Ramos (cell line): ENCODE measurements around the gene RPS27.

Source experiments
- in situ Hi-C: fragments of 300-500 bp; cut with MboI; formaldehyde crosslinking; loops from one replicate; pipeline ENCODE4 v1.14.3; 2022; ENCODE audit warnings: low sequenced_read_pairs; ENCODE audit not compliant: unreplicated experiment

The RPS27 gene

GRCh38 chr1:153990468-153991150 lies at the start of gene RPS27:
RPS27 (plus strand) TSS chr1:153990762; CDS start chr1:153990797, 35 bp downstream.
- in situ Hi-C loops, result no loop called here

GRCh38 chr1:153941826-153942725 lies 48.5 kb upstream of the RPS27 start:
- in situ Hi-C loops, result no loop called here

GRCh38 chr1:153942766-153943549 lies 47.6 kb upstream of the RPS27 start:
- in situ Hi-C loops, result no loop called here

GRCh38 chr1:153944005-153944826 lies 46.3 kb upstream of the RPS27 start:
- in situ Hi-C loops, result no loop called here

- in situ Hi-C loops, result no loop called here
Measured at GRCh38 chr1:153944827-153945117, 45.8 kb upstream of the RPS27 start.

GRCh38 chr1:153945131-153945794 lies 45.3 kb upstream of the RPS27 start:
- in situ Hi-C loops, result no loop called here

- in situ Hi-C loops, result no loop called here
Measured at GRCh38 chr1:153945795-153946621, 44.6 kb upstream of the RPS27 start.

GRCh38 chr1:153946622-153947241 lies 43.8 kb upstream of the RPS27 start, which contains the start of gene DENND4B:
DENND4B (minus strand) TSS chr1:153946718; CDS start chr1:153944374, 2,344 bp downstream.
- in situ Hi-C loops, result no loop called here

GRCh38 chr1:153951183-153951582 lies 39.4 kb upstream of the RPS27 start:
- in situ Hi-C loops, result no loop called here

GRCh38 chr1:153951801-153952200 lies 38.8 kb upstream of the RPS27 start:
- in situ Hi-C loops, result no loop called here

GRCh38 chr1:153953859-153954365 lies 36.6 kb upstream of the RPS27 start:
- in situ Hi-C loops, result no loop called here

GRCh38 chr1:153954826-153955225 lies 35.7 kb upstream of the RPS27 start:
- in situ Hi-C loops, result no loop called here

- in situ Hi-C loops, result no loop called here
Measured at GRCh38 chr1:153956997-153957715, 33.4 kb upstream of the RPS27 start.

- in situ Hi-C loops, result no loop called here
Measured at GRCh38 chr1:153957744-153958110, 32.8 kb upstream of the RPS27 start.

- in situ Hi-C loops, result no loop called here
Measured at GRCh38 chr1:153958111-153958960, 32.2 kb upstream of the RPS27 start, which contains the start of gene CRTC2. CRTC2 (minus strand) TSS chr1:153958612; CDS start chr1:153958497, 115 bp downstream.

- in situ Hi-C loops, result no loop called here
Measured at GRCh38 chr1:153958961-153959260, 31.7 kb upstream of the RPS27 start.

GRCh38 chr1:153959454-153959853 lies 31.1 kb upstream of the RPS27 start:
- in situ Hi-C loops, result no loop called here
